Stimulated activated naive CD4-positive, alpha-beta T cell treated with Interleukin-2 at 50 U/mL for 16 hours (primary cell): Measurements from ENCODE around the gene IGF2R.
A peak's percentile ranks its signal among the peaks of the same experiment; 100 is the strongest.

ENCODE experiments used
- DNase-seq: peaks from one replicate; lab custom pipeline; 2025; lab: John Stamatoyannopoulos, UW

The IGF2R gene

GRCh38 chr6:159976686-159977254 is 7.9 kb downstream of the IGF2R start:
- DNase-seq, result no peak

DNA sequence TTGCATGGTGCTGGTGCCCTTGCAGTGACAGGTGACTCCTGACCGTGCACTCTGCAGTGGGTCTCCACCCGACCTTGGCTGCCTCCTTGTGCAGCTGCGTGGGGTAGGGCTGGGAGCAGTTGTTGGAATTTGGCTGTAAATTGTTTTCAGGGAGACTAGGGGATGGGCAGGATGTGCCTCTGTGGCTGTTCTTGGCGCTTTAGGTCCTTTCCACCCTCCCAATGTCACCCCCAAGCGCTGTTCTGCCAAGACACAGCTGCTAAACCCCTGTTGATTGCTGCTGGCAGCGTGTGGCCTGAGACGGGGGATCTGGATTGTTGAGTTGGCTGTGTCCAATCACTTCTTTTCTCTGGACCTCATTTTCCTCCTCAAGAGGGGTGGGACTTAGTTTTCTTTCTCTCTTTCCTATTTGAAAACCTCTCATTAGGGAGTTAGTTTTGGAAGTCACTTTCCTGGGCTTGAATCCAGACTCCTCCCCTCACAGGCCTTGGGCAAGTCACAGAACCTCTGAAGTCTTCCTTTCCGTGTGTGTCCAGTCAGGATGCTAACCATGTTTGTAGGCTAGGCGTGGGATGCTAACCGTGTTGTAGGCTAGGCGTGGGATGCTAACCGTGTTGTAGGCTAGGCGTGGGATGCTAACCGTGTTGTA is 8.5 kb downstream of the IGF2R start:
- no peak for DNase-seq

DNA sequence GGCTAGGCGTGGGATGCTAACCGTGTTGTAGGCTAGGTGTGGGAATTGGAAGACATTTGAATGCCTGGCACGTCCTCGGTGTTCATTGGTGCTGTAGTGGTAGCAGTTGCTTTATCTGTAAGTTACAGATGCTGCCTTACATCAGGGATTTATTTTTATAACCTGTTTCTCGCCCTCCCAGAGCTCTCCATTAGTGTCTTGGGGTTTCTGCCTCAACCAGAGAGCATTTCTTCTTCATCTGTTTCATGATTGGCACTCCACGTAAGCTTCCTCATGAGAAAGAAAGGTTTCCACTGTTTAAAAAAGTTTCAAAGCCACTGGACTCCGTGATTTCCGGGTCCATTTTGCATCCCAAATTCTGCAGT is 9.0 kb downstream of the IGF2R start:
- DNase-seq, result no peak

- peak; percentile 49 for DNase-seq
These were observed 9.6 kb downstream of the IGF2R start for GRCh38 chr6:159978291-159979135.

- peak; percentile 69 for DNase-seq
These were observed 10.4 kb downstream of the IGF2R start for GRCh38 chr6:159979136-159979874.

DNA sequence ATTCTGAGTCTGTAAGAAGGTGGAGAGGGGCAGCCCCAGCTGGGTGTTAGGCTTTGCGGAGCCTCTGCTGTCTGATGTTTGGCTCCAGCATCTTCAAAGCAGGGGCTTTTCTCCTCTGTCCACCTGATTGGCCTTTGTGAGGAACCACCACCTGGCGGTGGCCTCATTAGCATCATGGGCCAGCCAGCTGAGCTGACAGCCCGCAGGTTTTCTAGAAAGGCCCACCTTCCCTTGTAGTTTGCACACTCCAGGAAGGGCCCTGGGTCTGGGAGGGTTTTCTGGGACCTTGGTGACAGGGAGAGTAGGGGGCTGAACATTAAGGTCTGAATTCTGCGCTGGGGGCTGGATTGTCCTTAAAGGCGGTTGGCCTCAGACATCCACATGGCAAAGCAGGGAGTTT is 11.6 kb downstream of the IGF2R start:
- no peak for DNase-seq

DNA sequence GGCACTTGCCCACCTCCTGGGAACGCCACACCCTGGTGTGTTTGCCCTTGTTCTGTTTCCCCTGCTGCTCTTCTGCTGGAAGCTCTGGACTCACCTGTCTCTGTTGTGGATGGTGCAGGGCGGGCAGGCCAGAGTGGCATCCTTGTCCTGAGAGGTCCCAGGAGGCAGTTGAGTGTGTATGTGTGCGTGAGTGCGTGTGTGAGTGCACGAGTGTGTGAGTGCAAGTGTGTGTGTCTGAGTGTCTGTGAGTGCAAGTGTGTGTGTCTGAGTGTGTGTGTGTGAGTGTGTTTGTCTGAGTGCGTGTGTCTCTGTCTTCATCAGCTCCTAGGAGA is 12.2 kb downstream of the IGF2R start:
- no peak for DNase-seq

DNA sequence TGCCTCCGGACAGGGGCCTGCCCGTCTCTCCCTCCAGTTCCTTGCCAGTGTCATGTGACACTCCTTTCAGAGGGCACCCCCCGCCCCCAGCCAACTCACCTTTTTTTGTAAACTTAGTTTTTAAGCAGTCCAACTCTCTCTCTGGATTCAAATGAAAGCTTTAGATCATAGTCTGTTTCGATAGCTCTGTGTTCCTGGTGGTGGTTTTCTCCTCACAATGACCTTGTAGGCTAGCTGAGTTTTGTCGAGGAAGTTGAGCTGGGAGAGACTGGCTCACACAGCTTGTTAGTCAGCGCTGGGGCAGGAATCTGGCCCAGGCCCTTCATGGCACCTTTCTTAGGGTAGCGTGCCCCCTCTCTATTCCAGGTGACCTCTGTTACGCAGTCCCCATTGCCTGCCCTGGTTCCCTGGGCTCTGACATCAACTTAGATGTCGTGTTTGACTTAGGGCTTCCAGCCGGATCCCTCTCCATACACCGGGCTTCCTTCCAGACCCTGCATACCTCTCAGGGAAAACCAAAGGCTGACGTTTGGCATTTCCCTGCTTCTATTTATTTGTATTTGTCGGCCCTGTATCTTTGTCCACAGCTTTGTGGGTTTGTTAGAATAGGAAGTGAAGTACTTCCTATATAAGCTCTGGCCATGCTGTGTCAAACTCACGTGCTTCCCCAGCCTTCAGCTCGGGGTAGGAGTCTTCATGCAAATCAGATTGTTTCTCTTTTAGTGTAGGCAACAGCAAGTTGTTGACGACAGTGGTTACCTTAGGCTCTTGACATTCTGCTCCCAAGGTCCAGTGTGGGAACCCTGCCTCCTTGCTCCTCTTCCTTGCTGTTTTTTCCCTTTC is 12.7 kb downstream of the IGF2R start:
- peak; percentile 27 for DNase-seq

DNA sequence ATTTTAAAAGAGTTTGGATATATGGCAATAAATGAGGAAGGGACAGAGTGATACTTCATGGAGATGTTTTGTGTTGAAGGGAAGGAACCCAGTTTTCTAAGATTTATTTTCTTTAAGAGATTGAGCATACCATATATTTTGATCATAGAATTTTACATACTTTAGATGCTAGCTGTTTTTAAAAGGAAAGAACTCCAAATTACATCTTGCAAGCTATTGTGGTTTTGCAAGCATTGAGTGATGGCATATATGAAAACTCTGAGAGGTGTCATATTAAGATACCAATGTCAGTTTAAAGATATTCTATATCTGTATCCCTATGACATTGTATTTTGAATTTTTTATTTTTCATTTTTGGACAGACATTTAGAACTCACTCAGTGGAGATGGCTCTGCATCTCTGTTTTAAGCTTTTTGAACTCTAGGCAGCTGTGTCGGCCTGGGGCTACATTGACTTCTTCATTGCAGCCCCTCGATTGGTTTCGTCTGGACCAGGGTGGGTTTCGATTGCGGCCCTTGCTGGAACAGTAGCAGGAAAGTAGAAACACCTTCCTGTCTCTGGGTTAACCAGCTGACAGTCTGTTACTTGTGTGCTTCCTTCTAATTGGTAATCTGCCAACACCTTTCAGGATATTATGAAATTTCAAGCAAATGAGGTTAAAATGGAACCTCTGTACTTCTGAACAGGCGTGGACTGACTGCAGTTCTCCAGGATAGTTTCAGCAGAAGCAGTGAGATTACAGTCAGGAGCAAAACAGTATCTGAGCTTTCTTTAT is 14.0 kb downstream of the IGF2R start:
- no peak for DNase-seq

- DNase-seq, result no peak
These were observed 14.8 kb downstream of the IGF2R start for GRCh38 chr6:159983641-159984080.

DNA sequence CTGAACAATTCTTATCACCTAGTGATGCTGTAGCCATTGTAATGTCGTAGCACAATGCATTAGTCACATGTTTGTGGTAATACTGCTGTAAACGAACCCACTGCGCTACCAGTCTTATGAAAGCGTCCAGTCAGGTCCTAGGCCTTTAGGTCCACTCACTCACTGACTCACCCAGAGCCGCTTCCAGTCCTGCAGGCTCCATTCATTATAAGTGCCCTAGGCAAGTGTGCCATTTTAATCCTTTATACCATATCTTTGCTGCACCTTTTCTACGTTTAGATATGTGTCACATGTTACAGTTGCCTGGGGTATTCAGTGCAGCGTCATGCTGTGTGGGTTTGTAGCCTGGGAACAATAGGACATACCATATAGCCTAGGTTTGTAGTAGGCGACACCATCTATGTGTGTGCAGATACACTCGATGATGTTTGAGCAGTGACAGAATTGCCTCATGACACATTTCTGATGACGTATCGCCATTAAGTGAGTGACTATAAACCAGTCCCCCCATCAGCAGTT is 15.4 kb downstream of the IGF2R start:
- DNase-seq, result no peak

- no peak for DNase-seq
These were observed 16.5 kb downstream of the IGF2R start for GRCh38 chr6:159985296-159985945.

DNA sequence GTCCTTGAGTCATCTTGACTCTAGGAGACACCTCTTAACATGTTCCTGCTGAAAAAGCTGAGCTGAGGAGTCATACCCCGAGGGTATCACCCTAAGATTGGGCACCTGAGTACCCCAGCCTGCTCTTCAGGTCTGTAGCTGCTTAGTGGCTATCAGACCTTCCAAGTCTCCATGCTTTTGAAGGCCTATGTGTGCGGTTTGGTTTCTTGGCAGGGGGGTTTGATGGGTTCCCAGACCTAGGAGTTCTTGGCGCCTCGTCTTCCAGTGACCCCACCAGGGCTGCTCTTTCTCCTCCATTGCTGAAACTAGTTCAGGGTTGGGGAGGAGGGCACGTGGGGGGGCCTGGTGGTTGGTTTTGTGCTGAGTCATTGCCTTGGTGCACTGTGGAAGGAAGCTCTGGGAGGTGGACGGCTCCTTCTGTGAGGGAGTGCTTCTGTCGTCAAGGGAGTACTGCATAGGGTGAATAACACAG is 20.1 kb downstream of the IGF2R start:
- no peak for DNase-seq

- no peak for DNase-seq
These were observed 20.9 kb downstream of the IGF2R start for GRCh38 chr6:159989492-159990480.

DNA sequence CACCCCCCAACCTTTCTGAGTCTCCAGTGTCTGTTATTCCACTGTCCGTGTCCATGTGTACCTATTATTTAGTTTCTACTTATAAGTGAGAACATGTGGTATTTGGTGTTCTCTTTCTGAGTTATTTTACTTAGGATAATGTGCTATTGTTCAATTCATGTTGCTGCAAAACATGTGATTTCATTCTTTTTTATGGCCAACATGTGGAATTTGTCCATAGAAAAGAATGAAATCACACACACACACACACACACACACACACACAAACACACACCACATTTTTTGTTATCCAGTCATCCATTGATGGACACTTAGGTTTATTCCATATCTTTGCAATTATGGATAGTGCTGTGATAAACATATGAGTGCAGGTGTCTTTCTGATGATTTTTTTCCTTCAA is 23.5 kb downstream of the IGF2R start:
- DNase-seq, result no peak

- no peak for DNase-seq
These were observed 26.5 kb downstream of the IGF2R start for GRCh38 chr6:159995405-159995804.

GRCh38 chr6:159996087-159996622 is 27.3 kb downstream of the IGF2R start:
- no peak for DNase-seq
